Stimulated activated CD4-positive, alpha-beta T cell treated with anti-CD3 and anti-CD28 coated beads, TNF-alpha, amount 100 ng/mL, for 1 hour (primary cell): ENCODE results near the gene SCN1B.

Experiments used
- DNase-seq, 3 donors: peaks; one replicate each; pipeline ENCODE4 v3.0.0-alpha.2; 2020; ENCODE audit warnings: low read depth in 3 of 3, low spot score in 1 of 3

The SCN1B gene

DNA sequence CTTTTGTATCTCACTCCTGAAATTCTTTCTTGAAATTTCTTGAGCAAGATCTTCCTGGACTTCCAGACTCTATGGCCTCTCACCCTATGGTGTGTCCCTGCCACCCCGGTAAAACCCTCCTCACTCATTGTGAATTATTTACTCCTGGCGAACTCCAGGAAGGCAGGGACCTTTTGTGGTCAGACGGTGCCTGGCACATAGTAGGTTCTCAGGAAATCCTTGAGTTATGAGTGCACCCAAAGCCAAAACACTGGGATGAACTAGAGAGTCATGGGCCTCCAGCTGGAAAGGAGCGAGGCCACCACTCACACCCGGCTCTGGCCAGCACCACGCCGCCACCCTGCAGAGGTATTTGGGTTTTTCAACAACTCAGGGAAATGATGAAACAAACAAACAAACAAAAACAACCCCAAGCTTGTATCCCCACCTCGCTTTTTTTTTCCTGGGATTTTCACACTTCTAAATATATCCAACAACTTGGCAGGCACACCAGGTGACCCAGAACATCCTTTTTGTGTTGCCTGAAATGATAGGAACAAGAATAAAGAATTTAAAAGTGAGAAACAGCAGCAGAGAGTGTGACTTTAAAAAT lies 22.4 kb downstream of the SCN1B start:
- no peak for DNase-seq

DNA sequence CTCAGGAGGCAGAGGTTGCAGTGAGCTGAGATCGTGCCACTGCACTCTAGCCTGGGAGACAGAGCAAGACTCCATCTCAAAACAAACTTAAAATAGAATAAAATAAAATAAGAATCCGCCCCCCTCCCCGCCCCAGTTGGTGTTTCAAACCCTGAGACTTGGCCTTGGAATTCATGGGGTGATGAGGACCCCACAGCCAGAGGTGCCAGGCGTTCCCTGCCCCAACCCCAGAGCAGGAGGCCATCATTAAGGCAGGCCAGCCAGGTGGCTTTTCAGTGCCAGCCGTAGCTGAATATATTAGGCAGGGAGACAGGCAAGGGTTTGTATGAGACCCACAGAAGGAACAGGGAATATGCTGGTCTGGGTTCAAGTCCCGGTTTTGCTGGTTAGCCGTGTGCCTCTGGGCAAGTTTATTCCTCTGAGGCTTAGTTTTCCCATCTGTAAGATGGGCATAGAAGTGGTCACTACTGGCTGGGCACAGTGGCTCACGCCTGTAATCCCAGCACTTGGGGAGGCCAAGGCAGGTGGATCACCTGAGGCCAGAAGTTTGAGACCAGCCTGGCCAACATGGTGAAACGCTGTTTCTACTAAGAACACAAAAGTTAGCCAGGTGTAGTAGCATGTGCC lies 23.5 kb downstream of the SCN1B start:
- DNase-seq = no peak

DNA sequence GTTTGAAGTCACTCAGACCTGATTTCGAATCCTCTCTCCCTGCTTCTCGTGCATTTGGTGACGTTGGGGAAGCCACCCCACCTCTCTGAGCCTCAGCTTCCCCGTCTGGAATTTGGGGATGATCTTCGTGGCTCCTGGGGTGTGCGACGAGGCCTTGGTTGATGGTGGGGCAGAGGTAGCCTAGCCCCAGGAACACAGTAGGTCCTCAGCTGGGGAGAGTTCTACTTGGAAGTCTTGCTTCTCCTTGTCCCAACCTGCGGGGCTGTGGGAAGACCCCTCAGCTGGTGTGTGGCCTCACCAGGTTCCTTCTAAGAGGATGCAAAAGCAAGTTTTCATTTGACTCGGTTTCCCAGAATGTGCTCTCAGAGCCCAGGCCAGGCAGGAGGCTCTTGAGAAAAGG lies 24.4 kb downstream of the SCN1B start:
- no peak for DNase-seq

DNA sequence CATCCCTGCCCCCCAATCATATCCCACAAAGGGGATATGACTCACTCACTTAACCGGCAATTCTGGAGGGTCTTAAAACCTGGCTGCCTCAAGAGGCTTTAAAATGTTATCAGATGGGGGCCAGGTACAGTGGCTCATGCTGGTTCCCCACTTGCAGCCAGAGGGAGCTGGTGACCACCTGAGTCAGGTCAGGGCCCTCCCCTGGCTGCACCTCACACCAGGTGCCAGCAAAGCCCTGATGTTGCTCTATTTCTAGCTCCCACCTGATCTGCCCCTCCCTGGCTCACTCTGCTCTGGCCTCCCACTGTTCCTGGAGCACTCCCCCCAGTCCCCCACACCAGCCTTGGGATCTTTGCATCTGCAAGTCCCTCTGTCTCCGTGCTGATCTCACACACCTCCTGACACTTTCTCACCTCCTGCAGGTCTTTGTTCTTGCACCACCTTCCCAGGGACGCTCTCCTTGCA lies 25.5 kb downstream of the SCN1B start:
- no peak for DNase-seq

DNA sequence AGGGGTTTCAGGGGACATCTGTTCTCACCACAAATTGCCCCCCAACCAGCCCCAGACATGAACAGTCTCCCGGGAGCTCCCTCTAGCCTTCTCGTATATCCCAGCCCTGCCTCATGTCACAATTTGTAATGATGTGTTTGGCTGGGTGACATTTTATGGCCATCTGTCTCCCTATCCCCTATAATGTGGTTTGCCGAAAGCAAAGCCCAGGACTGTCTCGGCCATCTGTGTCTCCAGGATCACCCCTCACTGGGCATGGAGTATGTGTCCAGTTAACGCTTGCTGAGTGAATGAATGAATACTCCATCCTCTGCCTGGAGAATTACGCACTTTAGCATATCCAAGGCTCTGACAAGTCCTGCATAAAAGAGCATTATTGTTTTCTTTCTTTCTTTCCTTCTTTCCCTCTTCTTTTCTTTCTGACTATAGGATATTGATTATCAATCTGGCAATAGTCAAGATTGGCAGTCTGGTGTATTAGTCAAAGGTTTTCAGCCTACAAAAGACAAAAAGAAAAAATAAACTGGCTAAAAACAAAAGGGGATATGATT lies 26.3 kb downstream of the SCN1B start:
- no peak for DNase-seq

DNA sequence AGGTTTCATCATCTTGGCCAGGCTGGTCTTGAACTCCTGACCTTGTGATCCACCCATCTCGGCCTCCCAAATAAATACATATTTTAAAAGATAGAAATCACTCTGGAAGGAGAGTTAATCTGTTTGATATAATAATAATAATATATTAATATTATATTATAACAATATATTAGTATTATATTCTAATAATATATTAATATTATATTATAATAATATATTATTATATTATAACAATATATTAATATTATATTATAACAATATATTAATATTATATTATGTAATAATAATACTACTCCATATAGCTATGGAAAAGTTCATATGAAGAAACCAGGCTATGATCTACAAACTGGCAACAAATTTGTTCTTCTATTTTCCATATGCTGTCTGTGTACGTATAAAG lies 28.1 kb downstream of the SCN1B start:
- no peak for DNase-seq

DNA sequence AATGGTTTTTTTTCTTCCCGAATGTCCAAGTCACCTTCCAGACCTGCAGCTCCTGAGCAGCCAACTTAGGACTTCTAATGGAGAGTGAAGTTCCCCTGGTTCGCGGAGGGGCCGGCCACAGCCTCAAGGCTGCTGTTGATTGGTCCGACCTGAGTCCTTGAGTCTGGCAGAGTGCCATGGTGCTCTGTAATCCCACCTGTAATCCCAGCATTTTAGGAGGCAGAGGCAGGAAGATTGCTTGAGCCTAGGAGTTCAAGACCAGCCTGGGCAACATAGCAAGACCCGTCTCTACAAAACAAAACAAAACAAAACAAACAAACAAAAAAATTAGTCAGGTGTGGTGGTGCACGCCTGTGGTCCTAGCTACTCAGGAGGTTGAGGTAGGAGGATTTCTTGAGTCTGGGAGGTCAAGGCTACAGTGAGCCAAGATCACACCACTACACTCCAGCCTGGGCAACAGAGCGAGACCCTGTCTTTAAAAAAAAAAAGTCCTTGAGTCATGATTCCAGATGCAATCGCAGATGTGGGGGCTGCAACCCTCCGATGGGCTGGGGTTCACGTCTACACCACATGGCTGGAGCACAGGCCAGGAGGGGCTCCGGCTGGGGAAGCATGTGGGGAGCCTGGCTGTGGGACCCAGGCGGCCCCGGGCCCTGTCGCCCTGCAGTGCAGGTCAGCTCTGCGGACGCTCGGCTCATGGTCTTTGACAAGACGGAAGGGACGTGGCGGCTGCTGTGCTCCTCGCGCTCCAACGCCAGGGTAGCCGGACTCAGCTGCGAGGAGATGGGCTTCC lies 28.9 kb downstream of the SCN1B start:
- DNase-seq = no peak

DNA sequence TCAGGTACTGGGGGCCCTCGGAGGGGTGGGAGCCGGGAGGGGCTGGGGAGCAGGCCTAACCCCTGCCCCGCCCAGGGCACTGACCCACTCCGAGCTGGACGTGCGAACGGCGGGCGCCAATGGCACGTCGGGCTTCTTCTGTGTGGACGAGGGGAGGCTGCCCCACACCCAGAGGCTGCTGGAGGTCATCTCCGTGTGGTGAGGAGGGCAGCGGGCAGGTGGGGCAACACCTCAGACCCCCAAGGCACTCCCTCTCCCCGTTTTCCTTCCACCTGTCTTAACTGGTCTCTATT lies 29.5 kb downstream of the SCN1B start:
- no peak for DNase-seq

DNA sequence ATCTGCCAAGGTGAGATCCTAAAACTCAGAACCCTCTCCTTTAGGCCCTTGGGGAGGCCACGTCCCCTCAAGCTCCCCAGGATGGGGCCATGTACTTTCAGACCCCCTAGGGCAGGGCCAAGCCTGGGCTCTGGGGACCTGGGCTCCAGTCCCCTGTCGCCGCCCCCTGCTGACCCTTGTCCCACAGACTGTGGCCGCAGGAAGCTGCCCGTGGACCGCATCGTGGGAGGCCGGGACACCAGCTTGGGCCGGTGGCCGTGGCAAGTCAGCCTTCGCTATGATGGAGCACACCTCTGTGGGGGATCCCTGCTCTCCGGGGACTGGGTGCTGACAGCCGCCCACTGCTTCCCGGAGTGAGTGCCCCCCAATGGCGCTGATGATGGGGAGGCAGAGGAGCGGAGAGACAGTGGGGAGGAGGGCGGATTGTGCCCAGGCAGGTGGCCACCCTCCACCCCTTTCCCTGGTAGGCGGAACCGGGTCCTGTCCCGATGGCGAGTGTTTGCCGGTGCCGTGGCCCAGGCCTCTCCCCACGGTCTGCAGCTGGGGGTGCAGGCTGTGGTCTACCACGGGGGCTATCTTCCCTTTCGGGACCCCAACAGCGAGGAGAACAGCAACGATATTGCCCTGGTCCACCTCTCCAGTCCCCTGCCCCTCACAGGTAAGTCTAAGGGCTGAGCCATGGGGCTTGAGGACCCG lies 30.0 kb downstream of the SCN1B start:
- no peak for DNase-seq

DNA sequence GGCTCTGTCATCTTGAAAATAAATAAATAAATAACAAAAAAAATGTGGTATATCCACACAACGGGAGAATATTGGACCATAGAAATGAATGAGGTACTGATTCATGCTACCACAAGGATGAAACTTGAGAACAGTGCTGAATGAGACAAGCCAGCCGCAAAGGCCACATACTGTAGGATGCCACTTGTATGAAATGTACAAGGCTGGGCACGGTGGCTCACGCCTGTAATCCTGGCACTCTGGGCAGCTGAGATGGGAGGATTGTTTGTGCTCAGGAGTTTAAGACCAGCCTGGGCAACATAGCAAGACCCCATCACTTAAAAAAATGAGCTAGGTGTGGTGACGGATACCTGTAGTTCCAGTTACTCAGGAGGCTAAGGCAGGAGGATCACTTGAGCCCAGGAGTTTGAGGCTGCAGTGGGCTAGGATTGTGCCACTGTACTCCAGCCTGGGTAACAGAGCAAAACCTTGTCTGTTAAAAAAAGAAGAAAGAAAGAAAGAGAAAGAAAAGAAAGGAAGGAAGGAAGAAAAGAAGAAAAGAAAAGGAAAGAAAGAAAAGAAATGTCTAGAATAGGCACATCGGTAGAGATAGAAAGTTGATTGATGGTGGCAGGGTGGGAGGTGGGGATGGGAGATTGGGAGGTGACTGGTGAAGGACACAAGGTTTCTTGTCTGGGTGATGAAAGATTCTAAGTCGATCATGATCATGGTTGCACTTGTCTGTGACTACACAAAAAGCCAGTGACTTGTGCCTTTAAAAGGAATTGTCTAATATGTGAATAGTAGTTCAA lies 31.5 kb downstream of the SCN1B start:
- no peak for DNase-seq

DNA sequence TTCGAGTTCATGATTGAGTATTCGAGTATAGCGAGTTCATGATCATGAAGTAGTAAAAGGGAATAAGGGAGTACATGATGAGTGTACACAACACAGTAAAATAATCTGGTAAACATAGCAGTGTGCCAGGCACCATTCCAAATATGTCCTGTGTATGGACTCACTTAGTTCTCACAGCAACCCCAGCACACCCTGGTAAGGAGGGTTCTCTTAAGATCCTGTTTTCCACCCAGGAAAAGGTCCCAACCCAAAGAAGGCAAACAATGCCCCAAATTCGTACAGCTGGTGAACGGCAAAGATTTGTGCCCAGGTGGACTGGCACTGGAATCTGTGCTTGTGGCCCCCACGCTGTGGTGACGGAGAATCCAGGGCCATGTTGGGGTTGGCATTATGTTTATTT lies 32.7 kb downstream of the SCN1B start:
- no peak for DNase-seq

DNA sequence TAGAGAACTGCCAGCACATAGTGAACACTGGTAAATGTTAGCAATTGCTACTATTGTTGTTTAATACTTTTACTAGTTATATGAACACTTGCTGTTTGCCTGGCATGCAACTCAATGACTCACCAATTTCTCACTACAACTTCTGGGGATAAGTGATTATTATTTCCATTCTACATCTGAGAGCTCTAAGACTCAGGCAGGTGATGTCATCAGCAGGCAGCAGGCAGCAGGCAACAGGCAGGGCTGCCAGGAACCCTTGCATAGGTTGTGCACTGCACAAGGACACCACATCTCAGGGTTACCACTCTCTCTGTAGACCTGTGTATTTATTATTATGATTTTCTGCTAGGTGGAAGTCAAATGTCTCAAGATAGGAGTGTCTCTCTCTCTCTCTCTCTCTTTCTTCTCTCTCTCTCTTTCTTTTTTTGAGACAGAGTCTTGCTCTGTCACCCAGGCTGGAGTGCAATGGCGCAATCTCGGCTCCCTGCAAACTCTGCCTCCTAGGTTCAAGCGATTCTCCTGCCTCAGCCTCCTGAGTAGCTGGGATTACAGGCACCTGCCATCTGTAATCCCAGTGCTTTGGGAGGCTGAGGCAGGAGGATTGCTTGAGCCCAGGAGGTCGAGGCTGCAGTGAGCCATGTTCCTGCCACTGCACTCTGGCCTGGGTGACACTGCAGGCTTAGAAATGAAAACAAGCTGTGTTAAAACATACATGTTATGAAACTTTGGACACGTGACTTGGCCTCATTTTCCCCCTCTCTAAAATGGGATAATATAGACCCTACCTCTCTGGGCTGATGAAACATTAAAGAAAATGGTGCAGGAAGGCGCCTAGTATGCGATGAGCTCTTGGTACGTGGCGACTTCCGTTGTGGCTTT lies 33.9 kb downstream of the SCN1B start:
- no peak for DNase-seq

DNA sequence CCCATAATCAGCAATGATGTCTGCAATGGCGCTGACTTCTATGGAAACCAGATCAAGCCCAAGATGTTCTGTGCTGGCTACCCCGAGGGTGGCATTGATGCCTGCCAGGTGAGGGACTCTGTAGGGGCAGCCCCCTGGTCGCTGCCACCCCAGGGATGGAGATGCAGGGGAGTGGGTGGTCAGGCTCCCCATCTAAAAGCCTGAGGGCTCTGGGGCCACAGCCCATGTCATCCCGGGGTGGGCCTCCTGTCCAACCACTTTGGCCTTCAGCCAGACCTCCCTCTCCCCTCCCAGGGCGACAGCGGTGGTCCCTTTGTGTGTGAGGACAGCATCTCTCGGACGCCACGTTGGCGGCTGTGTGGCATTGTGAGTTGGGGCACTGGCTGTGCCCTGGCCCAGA lies 35.3 kb downstream of the SCN1B start:
- DNase-seq = no peak

DNA sequence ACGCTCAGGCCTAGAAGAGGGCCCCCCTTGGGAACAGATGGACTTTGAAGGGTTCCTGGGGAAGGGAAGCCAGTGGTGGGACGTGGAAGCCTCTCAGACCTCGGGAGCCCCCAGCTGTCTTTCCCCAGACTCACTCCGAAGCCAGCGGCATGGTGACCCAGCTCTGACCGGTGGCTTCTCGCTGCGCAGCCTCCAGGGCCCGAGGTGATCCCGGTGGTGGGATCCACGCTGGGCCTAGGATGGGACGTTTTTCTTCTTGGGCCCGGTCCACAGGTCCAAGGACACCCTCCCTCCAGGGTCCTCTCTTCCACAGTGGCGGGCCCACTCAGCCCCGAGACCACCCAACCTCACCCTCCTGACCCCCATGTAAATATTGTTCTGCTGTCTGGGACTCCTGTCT lies 35.9 kb downstream of the SCN1B start:
- DNase-seq = no peak

DNA sequence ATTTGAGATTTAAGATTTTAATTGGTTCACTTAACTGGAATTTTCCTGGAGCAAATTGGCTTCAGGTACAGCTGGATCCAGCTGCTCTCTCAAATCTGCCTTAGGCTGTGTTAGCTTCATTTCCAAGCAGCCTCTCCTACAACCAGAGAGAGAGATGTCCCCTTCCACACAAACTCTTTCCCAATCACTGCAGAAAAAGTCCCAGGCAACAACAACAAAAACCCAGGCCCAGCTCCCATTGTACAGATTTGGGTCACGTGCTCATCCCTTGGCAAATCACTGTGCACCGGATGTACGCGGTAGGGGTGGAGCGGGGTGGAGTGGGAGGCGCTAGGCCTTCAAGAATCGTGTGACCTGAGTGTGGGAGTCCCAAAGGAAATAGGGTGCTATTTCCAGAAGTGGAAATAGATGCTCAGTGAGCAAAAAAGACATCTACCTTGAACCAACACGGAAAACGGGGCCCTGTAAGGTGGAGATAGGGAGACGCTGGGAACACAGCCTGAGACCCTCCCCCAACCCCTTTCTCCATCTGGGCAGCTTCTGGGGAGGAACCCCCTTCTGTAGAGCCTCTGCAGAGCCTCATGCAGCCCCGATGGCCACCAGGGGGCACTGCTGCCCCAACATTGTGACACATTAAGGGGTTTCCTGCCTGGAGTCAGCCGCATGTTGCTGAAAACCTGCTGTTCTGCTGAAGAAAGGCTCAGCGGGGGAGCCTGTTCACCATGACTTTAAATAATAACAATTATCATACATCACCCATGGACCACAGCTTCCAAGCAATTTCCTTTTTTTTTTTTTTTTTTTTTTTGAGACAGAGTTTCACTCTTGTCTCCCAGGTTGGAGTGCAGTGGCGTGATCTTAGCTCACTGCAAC lies 36.7 kb downstream of the SCN1B start:
- DNase-seq = peak; percentile 70 to 94 (median 74)

DNA sequence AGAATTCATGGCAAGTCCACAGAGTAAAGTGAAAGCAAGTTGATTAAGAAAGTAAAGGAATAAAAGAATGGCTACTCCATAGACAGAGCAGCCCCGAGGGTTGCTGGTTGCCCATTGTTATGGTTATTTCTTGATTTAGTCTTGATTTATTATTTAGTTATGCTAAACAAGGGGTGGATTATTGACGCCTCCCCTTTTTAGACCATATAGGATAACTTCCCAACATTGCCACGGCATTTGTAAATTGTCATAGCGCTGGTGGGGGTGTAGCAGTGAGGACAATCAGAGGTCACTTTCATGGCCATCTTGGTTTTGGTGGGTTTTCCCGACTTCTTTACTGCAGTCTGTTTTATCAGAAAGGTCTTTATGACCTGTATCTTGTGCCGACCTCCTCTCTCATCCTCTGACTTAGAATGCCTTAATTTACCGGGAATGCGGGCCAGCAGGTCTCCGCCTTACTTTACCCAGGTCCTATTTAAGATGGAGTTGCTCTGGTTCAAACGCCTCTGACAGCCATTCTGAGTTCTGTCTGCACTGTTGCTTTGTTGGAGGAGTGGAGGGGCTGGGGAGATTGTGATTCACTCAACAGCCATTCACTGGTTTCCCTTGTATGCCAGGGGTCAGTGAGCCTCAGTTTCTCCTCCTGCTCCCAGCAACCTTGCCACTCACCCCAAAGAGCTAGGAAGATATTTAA lies 38.8 kb downstream of the SCN1B start:
- no peak for DNase-seq

DNA sequence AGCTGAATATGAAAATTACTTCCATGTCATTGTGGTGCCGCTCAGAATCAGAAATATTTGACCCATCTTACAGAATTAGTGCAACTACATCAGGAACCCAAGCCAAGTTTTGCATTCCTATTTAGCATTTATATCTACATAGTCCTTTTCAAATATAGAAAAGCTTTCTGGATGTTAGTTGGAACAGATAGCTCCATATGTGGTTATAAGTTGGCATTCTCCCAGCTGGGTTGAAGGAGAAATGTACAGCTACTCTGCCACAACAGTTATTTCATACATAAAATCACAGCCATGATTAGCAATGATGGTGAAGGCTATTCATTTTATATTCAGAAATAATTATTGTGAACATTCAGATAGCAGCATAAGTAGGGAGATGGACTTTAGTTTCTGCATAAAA lies 39.4 kb downstream of the SCN1B start:
- DNase-seq = no peak

DNA sequence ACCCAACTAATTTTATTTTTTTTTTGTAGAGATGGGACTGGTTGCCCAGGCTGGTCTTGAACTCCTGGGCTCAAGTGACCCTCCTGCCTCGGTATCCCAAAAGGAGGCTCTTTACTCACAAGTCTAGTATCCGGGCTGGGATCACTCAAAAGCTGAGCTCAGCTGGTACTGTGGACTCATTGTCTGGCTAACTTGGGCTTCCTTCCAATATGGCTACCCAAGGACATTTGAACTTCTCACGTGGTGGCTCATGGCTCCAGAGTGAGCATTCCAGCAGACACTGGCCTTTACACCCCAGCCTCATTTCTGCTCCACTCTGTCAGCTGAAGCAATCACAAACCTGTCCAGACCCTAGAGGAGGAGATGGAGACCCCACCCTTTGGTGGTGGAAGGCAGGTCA lies 40.2 kb downstream of the SCN1B start:
- DNase-seq = no peak
